Superior temporal gyrus (tissue), 1 donor: ENCODE results near the gene ADAM19.

ENCODE experiments used
- DNase-seq: peaks from one replicate; pipeline ENCODE4 v3.0.0-alpha.2; 2016; ENCODE audit errors: extremely low spot score

Gene ADAM19

DNA sequence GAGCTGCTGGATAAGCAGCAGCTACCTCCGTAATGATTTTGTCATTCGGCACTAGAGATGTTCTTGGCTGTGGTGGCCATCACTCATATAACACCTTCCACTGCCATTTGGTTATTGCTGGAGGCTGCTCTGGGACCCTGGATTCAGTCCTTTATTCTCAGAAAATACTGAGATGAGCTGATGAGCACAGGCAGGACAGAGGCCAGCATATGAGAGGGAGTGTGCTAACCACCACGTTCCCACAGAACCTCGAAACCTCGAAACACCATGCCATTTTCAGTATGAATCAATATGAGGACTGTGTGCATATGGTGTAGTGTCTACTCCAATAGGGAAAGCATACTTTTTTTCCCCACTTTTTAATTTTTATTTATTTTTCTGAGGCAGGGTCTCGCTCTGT is 56.6 kb downstream of the ADAM19 start:
- no peak for DNase-seq

DNA sequence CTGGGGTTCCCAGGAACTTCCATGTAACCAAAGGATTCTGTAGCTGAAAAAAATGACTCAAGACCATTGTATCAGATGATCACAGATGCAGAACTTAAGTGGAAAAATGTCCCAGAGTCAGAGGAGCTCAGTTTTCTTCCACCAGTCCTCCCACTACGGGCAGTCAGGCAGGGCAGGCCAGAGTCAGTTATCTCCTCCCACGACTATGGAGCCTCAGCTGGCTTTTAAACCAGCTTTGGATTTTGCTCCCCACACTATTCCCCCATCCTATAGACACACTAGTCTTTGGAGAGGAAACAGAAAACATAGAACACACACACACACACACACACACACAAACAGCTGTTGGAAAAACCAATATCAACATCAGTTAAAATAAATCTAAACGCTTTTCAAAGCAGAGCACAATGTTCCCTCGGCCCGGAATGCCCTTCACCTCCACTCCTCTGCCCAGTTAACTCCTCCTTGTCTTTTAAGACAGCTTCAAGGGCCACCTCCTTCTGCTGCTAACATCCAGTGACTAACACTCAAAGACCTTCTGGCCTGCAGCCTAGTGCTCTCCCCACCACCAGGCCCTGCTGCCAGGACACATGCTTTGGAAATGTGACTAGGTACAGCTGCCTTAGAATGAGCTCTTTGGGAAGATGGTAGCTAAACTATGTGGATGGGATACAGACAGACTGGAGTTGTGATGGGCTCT is 58.8 kb downstream of the ADAM19 start:
- DNase-seq: no peak

GRCh38 chr5:157516006-157516405 is 59.6 kb downstream of the ADAM19 start:
- no peak for DNase-seq

DNA sequence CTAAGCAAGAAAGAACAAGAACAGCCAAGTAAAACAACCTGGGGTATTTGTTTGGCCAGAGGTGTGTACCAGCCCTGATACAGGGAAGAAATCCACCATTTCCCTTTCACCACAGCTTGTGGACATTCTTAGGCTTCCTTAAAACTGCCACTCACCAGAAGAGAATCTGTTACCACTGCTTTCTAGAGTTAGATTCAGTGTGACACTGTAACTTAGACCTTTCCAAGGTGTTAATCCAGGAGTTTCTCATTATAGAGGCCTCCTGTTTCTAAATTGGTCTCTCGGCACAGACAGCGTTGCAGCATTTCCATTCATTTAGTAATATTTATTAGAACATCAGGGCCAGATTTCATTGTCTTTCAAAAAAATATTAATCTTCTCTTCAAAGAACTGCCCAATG is 60.6 kb downstream of the ADAM19 start:
- no peak for DNase-seq

GRCh38 chr5:157513182-157513581 is 62.4 kb downstream of the ADAM19 start:
- no peak for DNase-seq

- peak; percentile 52 for DNase-seq
These were observed 63.6 kb downstream of the ADAM19 start for GRCh38 chr5:157511651-157512644.

DNA sequence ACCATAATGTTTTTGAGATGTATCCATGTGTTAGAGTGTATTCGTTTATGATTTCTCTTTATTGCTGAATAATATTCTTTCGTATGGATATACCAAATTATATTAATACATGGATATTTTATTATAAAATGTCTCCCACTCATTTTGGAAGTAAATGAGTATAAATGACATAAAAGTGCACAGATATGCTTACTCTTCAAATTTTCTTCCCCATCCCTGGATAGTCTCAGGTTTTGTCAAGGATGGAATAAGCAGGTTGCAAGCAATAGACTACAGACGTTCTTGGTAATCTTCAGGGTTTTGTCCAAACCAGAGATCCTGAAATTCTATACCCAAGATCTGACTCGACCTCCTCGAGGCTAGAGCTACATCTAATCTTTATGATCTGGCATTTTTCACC is 64.9 kb downstream of the ADAM19 start:
- DNase-seq: no peak

DNA sequence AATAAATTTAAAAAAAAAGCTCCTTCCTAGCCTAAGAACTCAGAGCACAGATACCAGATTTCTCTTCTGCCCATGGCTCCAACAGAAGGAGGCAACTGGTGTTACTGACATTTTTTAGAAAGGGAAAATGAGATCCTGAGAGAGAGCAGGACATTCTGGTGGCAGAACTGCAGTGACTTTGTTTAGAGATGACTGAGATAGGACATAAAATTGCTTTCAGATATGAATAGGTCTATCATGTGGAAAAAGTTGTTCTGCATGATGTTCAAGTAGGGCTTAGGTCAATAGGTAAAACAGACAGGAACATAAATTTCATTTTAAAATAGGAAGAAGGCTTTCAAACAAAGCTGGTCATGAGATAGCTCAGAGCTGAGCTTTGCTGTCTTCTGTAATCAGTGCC is 66.0 kb downstream of the ADAM19 start:
- DNase-seq: no peak

DNA sequence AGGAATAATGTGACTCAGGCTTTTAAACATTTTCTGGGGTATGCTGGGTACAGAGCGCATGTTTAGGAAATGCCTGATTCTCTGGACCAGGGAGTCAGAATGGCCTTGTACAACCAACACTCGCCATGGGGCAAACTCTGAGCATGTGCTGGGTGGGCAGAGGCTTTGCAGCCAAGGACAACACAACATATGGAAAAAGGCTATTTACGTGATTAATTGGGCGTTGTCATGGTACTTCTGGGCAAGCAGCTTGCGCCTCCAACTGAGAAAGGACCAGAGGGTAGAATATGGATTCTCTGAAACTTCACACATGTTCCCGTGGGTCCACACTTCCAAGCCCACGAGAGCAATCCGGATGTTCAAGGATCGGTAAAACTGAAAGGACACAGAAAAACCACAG is 66.5 kb downstream of the ADAM19 start:
- no peak for DNase-seq

DNA sequence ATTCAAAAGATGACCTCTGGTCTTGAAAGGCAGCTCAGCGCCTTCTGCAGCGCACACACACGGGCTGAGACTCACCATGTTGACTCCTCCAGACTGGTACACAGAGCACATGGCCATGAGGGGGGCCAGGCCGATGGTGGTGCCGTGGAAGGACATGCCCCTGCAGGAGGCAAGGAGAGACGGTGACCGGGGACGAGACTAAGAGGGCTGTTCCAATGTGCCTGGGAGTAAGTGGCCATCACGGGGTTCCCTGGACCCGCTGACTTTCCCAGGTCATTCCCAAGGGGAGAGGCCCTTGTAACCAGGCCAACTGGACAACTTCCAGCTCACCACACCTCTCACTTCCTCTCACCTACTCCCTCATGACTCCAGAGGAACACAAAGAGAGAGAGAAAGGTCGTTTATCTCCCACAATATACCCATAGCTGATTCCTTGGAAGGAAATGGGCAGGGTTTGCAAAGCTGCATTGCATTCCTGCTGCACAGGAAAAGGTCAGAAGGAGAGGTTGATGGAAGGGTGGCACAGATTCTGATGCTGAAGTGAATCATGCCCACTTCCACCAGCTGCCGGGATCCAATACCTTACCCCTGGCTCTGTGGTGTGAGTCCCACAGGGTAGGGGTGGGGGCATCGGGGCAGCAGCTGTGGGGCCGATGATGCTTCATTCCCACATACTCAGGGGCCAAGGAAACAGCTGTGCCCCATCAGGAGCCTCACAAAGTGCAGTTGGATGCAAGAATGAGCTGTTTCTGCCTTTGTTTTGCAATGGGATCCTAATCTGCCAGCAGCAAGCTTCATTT is 68.4 kb downstream of the ADAM19 start:
- DNase-seq: no peak

GRCh38 chr5:157506066-157506590 is 69.4 kb downstream of the ADAM19 start:
- DNase-seq: no peak

DNA sequence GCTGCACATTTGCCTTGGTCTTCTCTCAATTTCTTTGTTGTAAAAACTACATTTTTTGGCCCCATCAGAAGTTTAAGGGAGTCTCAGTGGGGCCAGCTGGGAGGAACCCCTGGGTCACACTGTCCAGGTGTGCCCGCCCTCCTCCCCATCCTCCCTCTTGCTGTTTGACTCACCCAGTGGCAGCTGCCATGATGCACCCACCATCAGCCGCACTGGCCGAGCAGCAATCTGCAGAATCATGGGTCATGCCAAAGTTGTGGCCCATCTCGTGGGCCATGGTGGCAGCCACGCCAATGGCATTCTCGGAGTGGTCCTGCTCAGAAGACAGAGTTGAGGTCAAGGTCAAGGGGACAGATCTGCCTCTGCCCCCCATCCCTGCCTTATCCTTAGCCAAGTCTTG is 70.1 kb downstream of the ADAM19 start:
- DNase-seq: no peak

GRCh38 chr5:157504053-157504452 is 71.5 kb downstream of the ADAM19 start:
- DNase-seq: no peak

DNA sequence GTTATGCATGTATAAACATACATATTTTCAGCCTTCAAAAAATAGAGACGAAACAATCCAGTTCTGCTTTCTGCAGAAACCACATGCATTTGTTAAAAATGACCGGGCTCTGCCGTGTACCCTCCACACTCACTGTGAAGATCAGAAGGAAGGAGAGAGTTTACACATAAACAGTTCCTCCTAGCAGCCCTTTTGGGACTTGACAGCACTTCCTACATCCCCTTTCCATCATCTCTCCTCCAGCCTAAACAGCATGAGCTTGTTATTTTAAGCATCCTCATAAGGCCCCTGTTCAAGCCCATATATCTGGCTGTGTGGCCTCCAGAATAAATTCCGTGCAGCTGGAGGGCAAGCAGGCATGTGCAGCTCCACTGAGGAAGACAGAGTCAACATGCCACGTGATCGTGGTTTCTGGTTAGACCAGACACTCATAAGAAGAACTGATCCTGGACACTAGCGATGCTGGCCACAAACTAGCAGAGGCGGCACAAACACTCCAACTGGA is 73.4 kb downstream of the ADAM19 start:
- DNase-seq: no peak

GRCh38 chr5:157497875-157498611 is 77.5 kb downstream of the ADAM19 start:
- no peak for DNase-seq

- no peak for DNase-seq
These were observed 78.7 kb downstream of the ADAM19 start for GRCh38 chr5:157496864-157497263.

- no peak for DNase-seq
These were observed 81.3 kb downstream of the ADAM19 start for GRCh38 chr5:157494178-157494832.

DNA sequence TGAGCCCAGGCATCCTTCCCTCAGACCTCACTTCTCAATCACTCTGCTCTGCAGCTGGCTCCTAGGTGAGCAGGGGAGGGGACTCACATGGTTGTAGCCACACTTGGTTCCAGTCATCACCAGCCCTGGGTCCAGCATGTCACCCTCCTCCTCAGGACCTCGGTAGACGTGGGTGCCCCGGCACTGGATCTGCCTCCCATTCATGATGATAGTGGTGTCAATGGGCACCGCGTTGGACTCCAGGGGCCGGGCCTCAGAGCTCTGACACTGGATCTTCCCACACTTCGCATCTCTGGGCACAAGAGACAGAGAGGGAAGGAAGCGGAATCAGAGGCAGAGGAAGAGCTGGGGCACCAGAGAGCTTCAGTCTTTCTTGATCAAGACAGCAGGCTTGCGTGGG is 82.7 kb downstream of the ADAM19 start:
- DNase-seq: no peak

- no peak for DNase-seq
These were observed 84.0 kb downstream of the ADAM19 start for GRCh38 chr5:157491471-157491995.

DNA sequence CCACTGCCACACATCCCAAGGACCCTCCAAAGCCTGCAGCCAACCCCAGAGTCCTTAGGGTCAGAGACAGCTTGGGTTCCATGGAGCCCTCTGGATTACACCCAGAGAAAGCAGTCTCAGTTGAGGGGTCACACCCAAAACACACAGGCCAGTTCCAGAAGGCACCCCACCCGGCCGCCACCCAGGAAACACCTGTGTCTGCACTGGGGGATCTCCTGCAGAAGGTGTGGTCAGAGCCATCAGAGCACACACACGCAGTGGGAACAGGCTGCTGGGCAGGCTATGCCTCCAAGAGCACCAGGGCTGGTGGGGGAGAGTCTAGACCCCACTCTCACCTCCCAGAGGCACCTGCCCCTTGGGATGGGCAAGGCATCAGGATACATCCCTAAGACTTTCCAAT is 88.2 kb downstream of the ADAM19 start:
- DNase-seq: no peak
